Measurements from ENCODE around the gene PLRG1. TPM values are rescaled to one million over a fixed set of nuclear protein-coding genes. Genes with fewer than 3 reads are reported as not detected.

Gene PLRG1
- total RNA-seq, 1 donor from 2014 or later, result 81.3 TPM

DNA sequence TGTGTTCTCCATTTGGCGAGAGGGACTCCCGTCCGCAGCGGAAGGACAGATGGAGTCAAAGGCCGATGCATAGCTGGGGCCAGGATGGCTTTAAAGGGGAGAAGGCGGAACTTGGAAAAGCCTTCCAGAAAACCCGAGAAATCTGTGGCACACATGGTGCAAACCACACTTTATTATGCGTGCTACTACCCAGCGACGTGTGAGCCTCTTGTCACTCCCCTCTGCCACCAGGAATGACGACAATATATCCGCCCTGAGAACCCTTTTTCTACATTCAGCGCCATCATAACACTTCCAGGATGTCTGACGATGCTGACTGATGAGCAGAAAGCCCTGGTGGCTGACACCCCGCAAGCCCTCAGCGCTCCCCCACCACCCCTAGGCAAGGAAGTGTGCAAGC, 57.9 kb downstream of the PLRG1 start:
- H4K20me1 ChIP-seq (ENCODE audit: insufficient read depth, low read length), result no peaks in the 10 kb centered on the region
- Mint-ChIP-seq H3K9me3 (ENCODE audit: unreplicated experiment) (peaks cover 9% of the 10 kb centered on the region), H3K4me1 (ENCODE audit: low read depth, unreplicated experiment) (no peaks in the 10 kb centered on the region), H3K4me3 (ENCODE audit: unreplicated experiment) (no peak overlapping the region), H3K27me3 (ENCODE audit: low read depth, unreplicated experiment) (peaks cover 44% of the 10 kb centered on the region), H3K36me3 (ENCODE audit: low read depth, unreplicated experiment) (no peaks in the 10 kb centered on the region), H3K27ac (ENCODE audit: unreplicated experiment) (no peak overlapping the region)
- no peaks in the 10 kb centered on the region for H3K79me2 ChIP-seq (ENCODE audit: insufficient read depth, low read length)
- H3K4me1 ChIP-seq (ENCODE audit: insufficient read depth, low read length), result no peaks in the 10 kb centered on the region
- FAIRE-seq, result no peak
- DNase-seq (ENCODE audit: low read depth), result no peak
- peaks cover 4% of the 10 kb centered on the region for H3K9me3 ChIP-seq (ENCODE audit: insufficient read depth, low read depth, low read length)
- no peak overlapping the region for H3K27ac ChIP-seq (ENCODE audit: low read depth, low read length)
- TF ChIP-seq, protein P1, sequence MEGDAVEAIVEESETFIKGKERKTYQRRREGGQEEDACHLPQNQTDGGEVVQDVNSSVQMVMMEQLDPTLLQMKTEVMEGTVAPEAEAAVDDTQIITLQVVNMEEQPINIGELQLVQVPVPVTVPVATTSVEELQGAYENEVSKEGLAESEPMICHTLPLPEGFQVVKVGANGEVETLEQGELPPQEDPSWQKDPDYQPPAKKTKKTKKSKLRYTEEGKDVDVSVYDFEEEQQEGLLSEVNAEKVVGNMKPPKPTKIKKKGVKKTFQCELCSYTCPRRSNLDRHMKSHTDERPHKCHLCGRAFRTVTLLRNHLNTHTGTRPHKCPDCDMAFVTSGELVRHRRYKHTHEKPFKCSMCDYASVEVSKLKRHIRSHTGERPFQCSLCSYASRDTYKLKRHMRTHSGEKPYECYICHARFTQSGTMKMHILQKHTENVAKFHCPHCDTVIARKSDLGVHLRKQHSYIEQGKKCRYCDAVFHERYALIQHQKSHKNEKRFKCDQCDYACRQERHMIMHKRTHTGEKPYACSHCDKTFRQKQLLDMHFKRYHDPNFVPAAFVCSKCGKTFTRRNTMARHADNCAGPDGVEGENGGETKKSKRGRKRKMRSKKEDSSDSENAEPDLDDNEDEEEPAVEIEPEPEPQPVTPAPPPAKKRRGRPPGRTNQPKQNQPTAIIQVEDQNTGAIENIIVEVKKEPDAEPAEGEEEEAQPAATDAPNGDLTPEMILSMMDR (IDR thresholded peaks at IDR 0.05; ENCODE audit: insufficient read depth, low read depth, low read length), result no peak
- no peak for TF ChIP-seq EZH2 (IDR thresholded peaks at IDR 0.05; ENCODE audit: insufficient read depth, low read length)
- no peak overlapping the region for H3K4me3 ChIP-seq (ENCODE audit: insufficient read depth, low read depth, low read length)
- no peaks in the 10 kb centered on the region for H3K36me3 ChIP-seq (ENCODE audit: insufficient read depth, low read length)
- peak overlapping the region; percentile 26 for H2AFZ ChIP-seq (ENCODE audit: low read depth, low read length)
- peak overlapping the region; percentile 80 for H3K4me2 ChIP-seq (ENCODE audit: low read length)
- peaks cover 37% of the 10 kb centered on the region for H3K27me3 ChIP-seq (ENCODE audit: insufficient read depth, low read length)
- H3K9ac ChIP-seq (ENCODE audit: low read length), result no peak overlapping the region

DNA sequence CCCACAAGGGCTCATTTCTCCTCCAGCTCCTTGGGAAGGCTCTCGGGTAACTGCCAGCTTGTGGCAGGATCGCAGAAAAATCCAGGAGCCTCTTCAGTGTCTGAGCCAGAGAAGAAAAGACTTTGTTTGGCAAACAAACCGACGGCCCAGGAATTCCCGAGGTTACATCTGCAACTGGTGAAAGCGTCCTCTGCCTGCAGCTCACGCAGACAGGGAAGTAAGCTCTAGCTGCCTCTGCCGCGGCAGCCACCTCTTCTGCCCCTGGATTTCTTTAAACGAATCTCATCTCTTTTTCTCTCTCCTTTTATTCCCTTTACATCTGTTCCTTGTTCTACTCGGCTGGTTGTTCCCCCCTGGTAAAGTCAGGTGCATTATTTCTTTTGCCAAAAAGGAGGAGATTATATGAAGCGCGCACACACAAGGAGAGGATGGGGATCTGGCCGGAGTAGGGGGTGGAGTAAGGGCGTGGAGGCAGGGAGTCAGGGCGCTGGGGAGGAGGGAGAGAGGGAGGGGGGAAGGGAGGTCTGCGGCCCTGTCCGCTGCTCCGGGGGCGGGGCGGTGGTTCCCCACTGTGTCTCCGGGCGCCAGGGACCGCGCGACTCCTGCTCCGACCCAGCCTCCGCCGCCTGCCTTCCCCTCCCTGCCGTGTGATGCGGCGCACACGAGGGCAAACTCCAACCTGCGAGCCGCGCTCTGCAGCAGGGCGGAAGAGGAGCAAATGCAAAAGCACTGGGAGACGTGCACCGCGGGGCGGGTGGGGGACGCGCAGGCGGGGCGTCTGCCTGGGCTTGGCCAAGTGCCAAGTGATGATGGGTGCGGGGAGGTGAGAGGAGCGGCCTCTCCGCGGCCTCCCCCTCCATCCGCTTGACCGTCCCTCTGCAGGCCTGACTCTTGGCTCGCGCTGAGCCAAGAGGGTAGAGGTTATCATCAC, 58.6 kb downstream of the PLRG1 start, which contains the start of gene DCHS2:
TSS of gene DCHS2 (minus strand) at position 459 of the 931 bp plus-strand sequence. CDS start at position 15, 444 bp downstream.
- Histone ChIP-seq H2AFZ (ENCODE audit: low read depth, low read length) (peak within 1 kb of the TSS; percentile 73), H3K36me3 (ENCODE audit: insufficient read depth, low read length) (no peaks in the 10 kb centered on the region), H3K4me3 (ENCODE audit: insufficient read depth, low read depth, low read length) (peak within 1 kb of the TSS; percentile 33), H3K4me2 (ENCODE audit: low read length) (peak within 1 kb of the TSS; percentile 80), H3K9ac (ENCODE audit: low read length) (no peak within 1 kb of the TSS), H3K27me3 (ENCODE audit: insufficient read depth, low read length) (peaks cover 37% of the 10 kb centered on the region), H3K79me2 (ENCODE audit: insufficient read depth, low read length) (no peaks in the 10 kb centered on the region), H3K27ac (ENCODE audit: low read depth, low read length) (no peak within 1 kb of the TSS), H3K4me1 (ENCODE audit: insufficient read depth, low read length) (no peaks in the 10 kb centered on the region), H3K9me3 (ENCODE audit: insufficient read depth, low read depth, low read length) (peaks cover 4% of the 10 kb centered on the region), H4K20me1 (ENCODE audit: insufficient read depth, low read length) (no peaks in the 10 kb centered on the region)
- H3K9me3 Mint-ChIP-seq (ENCODE audit: unreplicated experiment), result peaks cover 9% of the 10 kb centered on the region
- H3K4me3 Mint-ChIP-seq (ENCODE audit: unreplicated experiment), result peak within 1 kb of the TSS; percentile 80
- TF ChIP-seq, protein P1 (IDR thresholded peaks at IDR 0.05; ENCODE audit: insufficient read depth, low read depth, low read length), result no peak
- no peak for TF ChIP-seq EZH2 (IDR thresholded peaks at IDR 0.05; ENCODE audit: insufficient read depth, low read length)
- H3K36me3 Mint-ChIP-seq (ENCODE audit: low read depth, unreplicated experiment), result no peaks in the 10 kb centered on the region
- DNase-seq (ENCODE audit: low read depth) (peak; percentile 4), FAIRE-seq (no peak)
- no peaks in the 10 kb centered on the region for H3K4me1 Mint-ChIP-seq (ENCODE audit: low read depth, unreplicated experiment)
- H3K27me3 Mint-ChIP-seq (ENCODE audit: low read depth, unreplicated experiment), result peaks cover 42% of the 10 kb centered on the region
- peak within 1 kb of the TSS; percentile 26 for H3K27ac Mint-ChIP-seq (ENCODE audit: unreplicated experiment)
